Activated CD4-positive, CD25-positive, alpha-beta regulatory T cell treated with anti-CD3 and anti-CD28 coated beads, Interleukin-2, amount 50 U/mL, for 16 hours (primary cell): ENCODE measurements around the gene BNC2.

ENCODE experiments used
- DNase-seq: peaks from one replicate; pipeline ENCODE4 v3.0.0-alpha.2; 2020; ENCODE audit warnings: low read depth, low spot score

Gene BNC2

DNA sequence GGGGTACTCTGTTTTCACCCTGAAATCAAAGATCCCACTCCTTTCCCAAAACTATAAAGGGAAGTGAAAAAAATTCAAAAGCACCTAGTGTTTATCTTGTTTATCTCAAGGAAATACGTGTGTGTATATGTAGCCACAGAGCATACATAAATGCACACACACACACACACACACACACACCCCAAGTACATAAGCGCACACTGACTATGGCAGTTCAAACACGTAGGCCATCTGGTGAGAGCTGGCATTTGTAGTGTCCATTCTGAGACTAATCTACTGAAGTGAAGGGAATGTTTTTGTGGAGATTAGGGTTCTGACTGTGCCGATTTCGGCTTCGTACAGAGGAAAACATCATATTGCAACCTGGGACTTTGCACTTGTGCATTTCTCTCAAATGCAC, 451.7 kb downstream of the BNC2 start:
- no peak for DNase-seq

DNA sequence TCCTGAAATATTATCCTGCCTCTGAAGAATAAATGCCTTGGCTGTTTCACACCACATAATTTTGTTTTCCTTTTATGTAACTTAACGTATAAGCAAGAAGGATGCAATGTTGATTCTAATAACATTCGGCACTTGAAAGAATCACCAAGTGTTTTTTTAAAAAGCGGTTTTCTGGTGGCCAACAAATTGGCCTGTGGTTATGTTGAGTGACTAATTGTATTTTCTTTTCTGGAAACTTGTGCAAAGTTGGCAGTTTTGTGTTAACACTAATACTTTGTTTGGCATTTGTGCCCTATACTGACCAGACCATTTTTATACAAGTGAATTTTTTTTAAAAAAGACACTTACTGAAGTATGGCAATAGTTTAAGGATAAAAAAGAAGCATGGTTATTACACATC, 452.7 kb downstream of the BNC2 start:
- DNase-seq: no peak

DNA sequence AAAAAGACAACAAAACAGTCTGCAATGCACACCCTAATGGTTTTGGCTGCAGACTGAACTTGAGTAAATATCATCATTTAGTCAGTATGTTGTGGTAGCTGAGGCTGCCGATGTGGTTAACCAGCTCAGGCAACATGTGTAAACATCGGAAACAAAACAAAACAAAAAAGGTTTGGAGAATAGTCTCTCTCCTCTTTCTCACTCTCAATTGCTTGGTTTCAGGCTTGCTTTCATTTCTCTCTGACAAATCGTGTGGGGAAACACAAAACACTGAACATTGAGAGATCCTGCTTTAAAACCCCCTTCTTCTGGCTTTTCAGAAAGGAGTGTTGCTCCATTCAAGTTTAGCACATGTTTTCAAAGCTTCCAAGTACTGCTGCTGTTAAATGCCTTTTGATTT, 453.3 kb downstream of the BNC2 start:
- no peak for DNase-seq

DNA sequence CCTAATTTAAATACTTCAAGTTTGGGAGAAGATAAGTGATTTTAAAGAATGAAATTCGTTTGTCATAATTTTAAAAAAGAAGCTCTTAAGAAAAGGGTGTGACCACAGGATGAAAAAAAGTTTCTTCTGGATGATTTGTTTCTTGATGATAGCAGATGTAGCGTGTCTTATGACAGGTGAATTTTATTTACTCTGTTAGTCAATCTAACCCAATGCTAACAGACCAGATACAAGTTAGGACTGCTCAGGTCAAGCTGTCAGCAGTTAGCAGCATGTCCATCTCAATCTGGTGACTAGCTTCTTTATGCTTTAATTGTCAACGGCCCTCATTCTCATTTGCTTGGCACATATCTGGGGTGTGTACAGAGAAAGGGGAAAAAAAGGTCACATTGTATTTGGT, 456.0 kb downstream of the BNC2 start:
- no peak for DNase-seq

DNA sequence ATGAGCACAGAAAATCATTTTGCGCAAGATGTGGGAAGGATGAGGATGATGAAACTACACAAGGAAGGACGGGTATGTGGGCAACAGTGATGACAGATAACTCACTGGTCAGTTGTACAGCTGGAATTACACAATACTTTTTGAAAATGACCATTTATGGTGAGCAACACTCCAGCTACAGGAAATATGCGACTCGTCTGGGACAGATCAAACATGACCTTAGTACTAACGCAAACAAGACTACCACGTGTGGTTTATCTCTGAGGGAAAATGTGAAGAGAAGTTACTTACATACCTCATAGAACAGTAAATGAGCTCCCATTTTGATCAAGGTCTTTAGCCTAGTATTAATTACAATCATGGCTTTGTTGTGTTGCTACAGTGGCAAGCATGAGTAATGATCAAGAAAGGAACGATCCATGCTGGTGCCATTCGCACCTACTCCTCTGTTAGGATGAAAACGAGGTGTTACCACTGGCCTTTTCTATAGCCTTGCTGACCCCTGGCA, 456.9 kb downstream of the BNC2 start:
- no peak for DNase-seq

DNA sequence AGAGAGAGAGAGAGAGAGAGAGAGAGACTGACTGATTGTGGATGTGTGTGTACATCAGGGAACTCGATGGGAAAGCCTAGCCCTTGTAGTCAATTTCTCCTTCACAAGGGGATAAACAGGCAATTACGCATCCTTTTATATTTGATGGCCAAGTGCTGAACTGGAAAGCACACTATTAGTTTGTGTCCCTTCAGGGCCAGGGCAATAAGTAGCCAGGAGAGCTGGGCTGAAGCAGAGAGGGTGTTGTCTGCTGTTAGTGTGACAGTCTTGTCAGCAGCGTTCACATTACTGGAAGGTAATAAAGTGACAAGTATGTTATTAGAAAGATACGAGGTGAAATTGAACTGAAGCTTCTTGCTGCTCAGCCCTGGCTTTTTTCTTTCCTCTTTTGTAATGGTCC, 457.7 kb downstream of the BNC2 start:
- DNase-seq: no peak

DNA sequence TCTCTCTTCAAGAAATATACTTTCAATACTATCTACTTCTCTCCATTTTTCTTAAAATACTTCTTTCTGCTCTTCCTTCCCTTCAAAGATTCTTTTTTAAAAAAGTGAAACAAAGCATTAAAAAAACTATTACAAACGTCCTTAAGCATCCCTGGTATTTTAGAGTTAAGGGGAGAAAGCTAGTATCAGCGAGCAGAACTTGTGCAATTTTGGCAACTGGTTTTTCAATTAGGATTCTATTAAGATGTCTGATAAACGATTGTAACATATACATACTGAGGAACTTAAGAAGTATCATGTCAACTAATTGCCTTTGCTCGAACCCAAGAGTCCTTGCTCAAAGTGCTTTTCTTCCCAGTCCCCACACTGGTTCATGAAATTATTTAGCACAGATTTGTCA, 459.2 kb downstream of the BNC2 start:
- no peak for DNase-seq

DNA sequence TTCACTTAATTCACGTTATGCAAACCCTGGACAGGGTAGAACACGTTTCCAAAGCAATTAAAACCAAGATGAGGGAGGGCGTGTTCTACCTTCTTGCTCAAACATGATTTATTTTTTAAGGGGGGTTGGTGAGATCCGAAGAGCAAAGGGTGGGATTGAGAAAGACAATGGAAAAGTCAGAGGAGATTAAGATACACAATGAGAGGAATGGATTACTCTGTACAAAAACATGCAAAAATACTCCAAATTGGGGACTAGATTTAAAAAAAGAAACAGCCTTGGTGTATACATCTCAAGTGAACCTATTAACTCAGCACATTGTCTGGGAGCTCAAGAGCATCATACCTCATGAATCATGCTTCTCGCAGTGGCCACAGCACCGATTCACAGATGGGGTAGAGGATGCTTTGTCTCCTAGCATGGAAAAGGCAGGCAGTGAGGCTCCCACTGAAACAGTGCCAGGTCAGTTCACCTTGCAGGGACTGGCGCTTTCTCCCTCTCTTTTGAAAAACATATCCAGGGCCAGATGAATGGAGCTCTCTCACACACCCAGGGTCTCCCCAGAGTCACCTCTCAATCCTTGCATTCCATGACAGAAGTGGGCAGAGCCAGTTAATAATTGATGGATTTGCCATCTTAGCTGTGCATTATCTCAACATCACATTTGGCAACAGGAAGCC, 459.7 kb downstream of the BNC2 start:
- no peak for DNase-seq

DNA sequence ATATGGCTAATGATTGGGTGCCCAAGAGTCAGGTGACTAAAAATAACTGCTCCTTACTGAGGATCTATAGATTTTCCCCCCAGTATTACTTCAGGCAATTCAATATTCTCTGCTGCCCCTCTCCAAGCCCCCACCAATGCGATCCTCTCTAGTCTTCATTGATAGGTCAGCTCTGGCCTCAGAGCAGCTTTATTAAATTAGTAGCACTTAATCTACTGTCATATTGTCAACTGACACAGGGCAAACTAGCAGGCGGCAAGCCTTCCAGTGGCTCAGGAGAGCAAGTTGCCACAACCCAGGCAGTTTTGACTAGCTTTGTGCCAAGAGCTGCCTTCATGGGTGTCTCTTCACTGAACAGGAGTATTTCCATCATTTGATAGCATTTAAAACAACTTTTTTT, 462.9 kb downstream of the BNC2 start:
- no peak for DNase-seq

DNA sequence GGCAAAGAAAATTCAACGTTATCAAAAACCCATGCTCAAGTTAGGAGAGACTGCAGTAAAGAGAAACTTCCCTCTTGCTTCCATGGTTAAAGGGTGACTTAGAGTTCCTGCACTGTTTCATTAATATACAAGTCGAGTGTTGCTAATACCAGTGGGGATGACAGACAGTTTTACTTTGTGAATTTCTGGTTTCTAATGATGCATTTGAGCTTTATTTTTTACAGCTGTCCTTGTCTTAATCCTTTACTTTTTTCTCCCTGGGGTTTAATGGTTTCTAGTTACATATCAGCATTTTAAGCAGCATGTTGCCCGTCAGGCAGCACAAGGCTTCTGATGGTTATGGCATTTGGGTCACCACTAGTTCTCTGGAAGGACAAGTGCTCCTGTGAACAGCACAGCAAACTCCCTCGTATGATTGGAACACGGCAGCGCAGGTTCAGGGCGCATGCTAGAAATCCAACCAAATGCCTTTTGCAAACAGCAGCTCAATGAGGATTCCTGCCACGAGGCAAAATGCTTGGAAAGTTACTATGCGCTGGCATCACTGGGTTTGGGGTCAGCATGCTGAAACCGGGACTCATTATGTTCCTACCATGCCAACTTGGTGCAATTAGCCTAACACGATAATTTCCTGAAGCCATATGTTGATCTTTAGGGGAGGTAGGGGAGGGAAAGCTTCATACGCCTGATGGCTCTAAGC, 463.8 kb downstream of the BNC2 start:
- DNase-seq: no peak

DNA sequence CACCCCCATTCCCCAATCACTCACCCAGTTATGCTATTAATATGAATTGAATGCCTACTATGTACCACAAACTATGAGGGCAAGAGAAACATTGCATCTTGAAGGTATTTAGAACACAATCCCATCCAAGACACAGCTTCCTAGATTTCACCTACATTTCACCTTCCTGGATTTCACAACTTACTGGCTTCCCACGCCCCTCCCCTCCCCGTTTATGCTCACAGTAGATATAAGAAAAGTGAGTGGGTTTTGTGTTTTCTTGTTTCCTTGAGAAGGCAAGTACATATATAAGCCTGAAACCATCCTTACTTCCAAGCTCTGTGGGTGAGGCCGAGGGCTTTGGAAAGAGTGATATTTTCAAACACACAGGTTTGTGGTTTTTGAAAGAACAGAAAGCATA, 465.0 kb downstream of the BNC2 start:
- DNase-seq: no peak

DNA sequence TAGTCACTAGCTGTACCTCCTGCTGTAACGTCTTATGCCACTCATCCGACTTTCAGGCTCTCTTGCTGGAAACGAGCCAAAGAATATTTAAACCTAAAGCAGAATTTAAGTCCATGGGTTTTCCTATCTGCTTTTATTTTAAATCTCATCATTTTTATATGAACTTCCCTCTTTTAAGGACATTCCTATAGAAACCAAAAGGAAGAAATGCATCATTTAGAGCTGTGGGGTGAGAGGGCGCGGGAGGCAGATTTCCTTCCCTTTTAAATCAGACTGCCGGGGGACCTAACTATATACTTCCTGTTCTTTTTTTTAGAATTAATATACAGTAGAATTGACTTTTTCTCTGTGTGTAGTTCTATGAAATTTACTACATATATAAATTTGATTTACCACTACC, 468.8 kb downstream of the BNC2 start:
- DNase-seq: no peak

DNA sequence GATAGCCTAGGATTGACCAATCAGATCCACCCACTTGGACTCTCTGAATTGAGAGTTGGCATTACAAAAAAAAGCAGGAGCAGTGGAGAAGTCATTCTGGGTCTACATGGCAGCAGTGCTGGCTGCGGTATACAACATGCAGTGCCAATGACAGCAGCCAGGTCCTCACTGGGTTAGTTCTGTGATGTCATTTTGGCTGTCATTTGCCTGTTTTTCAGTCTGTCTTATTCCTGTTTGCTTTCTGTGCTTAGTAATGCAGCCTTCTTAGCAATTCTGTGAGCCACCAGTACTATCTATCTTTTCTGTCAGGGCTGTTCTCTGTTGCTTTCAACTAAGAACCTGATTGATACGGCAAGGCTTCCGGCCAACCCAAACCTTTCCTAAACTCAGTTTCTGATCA, 471.8 kb downstream of the BNC2 start:
- no peak for DNase-seq

DNA sequence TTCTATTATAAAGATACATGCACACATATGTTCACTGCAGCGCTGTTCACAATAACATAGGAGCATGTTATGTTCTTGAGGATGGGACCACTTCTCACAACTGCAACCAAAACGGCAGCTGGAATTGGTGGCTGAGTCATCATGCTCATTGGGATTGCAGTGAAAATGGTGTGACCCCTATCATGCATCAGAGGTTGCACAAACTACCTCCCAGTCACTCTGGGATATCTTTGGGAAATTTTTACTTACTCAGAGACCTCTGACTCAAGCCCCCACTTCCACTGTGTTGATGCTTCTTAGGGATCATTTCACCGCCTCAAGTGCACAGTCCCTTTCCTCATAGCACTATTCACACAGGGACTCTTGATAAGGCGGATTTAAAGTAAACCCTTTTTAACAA, 474.1 kb downstream of the BNC2 start:
- DNase-seq: no peak

DNA sequence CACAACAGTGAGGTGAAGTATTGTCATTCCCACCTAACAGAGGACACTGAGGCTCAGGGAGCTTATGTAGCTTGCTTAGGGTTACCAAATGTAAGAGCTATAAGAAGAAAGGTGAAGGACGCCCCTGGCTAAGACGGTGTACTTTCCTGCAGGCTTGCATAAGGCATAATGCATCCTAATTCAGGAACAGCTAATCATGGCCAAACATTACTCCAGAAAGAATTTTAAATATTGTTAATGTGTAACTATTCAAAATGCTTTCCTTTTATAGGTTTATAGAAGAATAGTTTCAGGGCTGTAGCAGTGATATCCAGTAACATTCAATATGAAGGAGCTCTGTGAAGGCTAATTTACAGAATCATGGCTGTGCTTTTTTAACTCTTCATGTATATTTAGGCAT, 479.1 kb downstream of the BNC2 start:
- DNase-seq: no peak

DNA sequence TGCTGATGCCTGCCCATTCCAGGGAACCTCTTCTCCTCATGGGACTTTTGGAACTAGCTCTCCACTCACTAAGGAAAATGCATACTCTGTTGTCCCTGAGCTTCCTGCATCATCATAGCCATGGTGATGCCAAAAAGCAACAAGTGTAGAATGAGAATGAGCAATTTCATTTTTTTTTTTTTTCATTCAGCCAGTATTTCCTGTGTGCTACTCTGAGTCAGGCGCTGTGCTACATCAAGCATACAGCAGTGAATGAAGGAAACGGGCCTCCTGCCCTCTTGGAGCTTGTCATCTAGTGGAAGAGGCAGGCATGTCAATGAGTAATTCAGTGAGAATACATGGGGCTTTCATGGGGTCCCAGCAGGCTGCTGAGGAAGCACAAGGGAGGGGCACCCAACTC, 483.1 kb downstream of the BNC2 start:
- DNase-seq: no peak

DNA sequence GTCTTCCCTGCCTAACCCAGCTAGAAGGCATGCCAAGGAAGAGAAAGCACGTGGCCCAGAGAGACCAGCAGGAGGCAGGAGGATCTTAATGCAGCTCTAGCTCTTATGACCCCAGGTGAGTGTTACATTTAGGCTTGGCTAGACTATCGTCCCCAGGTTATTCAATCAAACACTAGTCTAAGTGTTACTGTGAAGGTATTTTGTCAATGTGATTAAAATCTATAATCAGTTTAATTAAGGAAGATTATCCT, 483.7 kb downstream of the BNC2 start:
- no peak for DNase-seq

DNA sequence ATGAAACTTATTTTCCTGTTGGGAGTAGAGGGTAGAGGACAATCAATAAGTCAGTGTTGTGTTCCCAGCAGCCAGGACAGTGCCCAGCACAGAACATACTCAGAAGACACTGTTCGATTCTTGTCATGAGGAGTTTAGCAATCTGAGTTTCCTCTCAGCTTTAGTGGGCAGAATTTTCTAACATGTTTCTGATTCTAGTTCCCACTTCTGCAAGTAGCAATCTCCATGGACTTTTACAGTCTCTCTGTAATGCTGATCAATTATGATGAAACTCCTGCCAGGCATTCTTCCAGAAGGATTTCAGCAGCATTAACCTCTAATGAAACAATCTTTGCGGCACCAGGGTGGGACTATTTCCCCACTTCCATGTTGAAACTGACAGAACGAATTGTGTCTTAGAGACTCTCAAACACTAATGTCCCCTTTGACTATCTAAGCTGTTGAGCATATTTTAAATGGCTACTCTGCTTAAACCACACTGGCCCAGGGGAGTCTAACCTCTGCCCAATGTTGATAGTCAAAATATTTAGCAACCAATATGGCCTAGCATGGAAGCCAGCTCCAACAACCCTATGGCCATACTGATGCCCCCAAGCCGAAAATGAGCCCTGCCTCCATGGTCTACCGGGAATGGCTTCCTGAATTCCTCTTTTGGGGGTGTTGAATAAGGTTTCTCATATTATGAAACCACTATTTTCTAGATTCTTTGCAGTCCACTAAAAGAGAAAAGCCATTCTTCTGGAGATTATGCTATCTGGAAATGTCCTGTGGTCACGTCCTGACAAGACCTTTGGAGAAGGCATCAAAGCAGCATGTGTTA, 484.3 kb downstream of the BNC2 start:
- no peak for DNase-seq

DNA sequence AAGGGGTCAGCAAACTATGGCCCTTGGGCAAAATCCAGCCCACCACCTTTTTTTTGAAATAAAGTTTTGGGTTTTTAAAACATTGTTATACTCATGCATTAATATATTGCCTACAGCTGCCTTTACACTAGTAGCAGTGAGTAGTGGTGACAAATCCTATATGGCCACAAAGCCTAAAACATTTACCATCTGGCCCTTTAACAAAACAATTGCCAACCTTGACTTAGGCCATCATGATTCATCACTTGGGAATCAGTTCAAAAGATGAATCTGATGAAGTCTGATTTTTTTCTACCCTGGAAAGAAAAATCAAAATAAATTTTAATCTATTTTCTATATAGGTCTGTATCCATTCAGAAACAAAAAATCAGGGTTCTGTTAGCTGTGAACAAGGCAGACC, 484.9 kb downstream of the BNC2 start:
- DNase-seq: no peak

DNA sequence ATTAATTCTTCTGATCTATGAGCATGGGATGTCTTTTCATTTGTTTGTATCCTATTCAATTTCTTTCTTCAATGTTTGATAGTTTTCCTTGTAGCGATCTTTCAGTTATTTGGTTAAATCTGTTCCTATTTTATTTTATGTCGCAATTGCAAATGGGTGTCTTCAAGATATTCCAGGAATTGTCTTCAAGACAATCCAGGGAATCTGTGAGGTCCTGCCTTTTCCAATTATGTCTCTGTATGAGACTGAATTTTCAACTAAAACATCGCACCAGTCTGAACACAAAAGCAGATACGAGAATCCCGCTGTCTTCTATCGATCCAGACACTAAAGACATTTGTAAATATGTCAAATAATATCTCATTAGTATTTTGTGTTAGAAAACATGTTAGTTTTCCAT, 485.5 kb downstream of the BNC2 start:
- DNase-seq: no peak

DNA sequence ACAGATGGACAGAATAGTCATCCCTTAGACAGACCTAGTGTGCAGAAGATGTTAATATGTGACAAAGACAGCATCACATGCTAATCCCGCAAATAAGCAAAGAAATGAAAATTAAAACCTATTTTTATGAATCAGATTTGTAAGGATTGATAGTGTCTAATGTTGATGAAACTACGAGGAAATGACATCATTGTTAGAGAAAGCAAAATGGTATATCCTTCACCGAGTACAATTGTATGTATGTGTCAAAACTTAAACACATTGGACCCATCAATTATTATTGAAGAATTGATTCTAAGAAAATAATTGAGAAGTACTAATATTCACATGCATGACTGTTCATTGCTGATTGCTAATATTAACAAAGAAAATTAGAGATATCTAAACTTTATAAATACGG, 493.2 kb downstream of the BNC2 start:
- DNase-seq: no peak

DNA sequence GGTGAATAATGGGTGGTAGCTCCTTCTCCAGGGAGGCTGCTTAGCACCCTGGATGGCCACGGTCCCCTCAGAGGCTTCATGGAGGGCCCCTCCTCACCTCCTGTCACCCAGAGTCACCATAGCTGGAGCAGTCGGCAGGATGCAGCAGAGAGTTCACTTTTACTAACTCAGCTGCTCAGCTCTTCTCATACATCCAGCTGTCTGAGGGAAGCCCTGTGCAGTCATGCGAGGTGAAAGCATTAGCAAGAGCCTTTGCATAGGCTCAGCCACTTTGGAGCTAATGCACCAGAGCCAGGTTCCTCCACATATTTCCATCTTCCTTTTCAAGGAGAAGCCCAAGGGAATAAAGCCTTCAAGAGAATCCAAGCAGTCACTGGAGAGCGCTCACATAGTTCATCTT, 499.2 kb downstream of the BNC2 start:
- DNase-seq: no peak

DNA sequence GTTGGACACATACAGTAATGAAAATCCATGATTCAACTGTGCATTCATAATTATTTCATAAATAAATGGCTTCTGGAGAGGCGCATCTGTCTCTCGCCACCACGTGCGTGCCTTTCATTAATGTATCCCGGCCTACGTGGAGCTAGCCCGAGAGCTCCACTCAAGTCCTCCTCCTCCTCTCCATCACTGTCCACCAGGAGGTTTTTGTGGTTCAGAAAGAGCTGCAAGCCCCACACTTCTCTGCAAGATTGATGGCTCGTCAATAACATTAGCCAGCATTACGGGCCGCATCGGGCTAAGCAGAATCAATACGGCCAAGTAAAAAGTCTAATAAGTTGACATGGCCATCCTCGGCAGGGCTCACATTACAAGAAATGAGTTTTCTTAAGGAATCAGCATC, 499.8 kb downstream of the BNC2 start:
- no peak for DNase-seq
